ENCODE results near the gene FDX1.
A peak's percentile ranks its signal among the peaks of the same experiment; 100 is the strongest.

The FDX1 gene

DNA sequence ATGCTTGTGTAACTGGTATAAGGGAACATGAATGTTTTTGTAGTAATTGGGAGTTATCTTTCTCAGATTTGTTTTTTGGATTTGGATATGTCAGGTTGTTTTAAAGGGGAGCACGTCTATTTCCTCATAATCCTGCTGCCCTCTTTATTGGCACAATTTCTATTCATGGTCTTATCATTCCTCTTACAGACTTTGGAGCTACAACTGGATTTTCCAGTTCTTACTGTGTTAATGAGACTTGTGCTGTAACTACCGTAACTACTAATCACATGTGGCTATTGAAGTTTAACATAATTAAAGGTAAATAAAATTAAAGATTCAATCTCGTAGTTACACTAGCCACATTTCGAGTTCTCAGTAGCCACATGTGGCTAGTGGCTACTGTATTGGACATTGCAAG, 1.9 kb downstream of the FDX1 start:
- no peak for DNase-seq

DNA sequence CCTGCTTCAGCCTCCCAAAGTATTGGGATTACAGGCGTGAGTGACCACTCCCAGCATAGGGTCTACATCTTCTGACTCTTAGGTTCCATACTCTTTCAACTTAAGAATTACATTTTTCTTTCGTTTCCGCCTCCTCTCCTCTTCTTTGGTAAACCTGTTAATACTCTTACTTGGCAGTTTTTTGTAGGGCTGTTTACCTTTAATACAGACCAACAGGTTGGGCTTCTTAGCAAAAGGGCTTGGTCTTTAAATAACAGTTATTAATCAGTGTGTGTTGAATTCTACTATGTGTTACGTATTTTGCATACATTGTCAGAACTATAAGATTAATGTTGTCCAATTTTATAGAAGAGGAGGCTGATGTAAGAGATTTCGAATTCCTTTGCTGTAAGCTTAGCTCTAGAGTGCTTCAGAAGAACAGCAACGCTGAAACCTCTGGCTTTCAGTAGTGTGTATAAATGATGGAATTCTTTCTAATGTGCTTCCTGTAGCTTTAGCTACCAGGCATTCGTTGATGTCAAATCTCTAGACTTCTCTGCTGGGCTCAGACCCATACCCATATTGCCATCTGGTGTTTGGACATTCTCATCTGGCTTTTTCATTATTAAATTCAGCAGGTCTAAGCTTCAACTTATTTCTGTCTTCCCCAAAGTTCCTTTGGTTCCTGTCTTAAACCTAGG, 3.1 kb downstream of the FDX1 start:
- DNase-seq: no peak

DNA sequence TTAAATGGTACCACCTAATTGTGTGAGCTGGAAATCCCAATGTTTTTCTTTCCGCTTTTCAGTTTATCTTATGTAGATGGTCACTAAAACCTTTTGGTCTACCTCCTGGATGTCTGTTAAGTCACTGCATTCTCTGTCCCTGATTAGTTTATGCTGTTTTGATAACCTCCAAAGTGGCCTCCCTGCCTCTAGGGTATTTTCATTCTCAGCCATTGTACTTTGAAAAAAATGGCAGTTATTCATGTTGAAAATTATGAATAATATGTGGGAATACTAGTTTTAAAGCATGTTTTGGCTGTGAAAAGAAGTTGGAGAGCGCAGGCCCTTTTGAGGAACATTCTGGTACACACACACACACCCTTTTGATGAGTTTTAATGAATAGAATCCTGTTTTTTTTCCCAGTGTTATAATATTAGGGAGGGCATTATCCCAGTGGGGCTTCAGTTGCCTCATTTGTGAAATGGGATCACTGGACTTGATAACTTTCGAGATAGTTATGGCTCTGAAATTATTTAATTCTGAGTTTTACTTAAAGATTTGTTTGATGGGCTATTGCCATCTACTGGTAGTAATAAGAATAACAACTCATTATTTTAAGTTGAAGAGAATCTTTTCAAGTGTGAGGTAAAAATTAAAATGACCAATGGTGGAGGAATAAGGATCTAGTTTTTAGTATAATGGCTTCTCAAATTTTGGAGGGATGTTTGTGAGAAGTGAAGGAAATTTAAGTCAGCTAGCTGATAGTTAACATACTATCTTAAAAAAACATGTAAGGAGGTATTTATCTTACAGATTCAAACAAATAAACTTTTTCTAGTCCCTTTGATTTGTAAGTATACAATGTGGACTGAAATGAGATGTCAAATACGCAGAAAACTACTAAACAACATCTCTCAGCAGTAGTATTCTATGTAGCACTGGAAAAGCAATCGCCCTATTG, 3.9 kb downstream of the FDX1 start:
- no peak for DNase-seq

DNA sequence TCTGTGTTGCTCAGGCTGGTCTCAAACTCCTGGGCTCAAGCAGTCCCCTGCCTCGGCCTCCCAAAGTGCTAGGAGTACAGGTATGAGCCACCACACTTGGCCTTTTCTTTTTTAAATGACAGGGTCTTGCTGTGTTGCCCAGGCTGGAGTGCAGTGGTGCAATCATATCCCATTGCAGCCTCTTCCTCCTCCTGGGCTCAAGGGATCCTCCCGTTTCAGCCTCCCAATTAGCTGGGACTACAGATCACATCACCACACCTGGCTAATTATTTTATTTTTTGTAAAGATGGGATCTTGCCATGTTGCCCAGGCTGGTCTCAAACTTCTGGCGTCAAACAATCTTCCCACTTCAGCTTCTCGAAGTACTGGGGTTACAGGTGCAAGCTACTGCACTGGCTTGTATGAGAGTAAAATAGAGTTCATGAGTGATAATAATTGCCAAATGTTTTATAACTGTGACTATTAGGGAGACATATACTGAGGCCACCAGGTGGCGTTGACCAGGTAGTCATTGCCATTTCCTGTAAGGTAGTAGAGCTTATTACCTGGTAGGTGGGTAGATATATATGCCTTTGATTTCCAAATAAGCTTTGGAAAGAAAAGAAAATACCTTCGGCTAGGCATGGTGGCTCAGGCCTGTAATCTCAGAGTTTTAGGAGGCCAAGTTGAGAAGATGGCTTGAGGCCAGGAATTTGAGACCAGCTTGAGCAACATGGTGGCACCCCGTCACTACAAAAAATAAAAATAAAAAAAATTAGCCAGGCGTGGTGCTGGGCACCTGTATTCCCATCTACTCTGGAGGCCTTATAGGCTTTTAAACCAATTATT, 5.4 kb downstream of the FDX1 start:
- DNase-seq: no peak

DNA sequence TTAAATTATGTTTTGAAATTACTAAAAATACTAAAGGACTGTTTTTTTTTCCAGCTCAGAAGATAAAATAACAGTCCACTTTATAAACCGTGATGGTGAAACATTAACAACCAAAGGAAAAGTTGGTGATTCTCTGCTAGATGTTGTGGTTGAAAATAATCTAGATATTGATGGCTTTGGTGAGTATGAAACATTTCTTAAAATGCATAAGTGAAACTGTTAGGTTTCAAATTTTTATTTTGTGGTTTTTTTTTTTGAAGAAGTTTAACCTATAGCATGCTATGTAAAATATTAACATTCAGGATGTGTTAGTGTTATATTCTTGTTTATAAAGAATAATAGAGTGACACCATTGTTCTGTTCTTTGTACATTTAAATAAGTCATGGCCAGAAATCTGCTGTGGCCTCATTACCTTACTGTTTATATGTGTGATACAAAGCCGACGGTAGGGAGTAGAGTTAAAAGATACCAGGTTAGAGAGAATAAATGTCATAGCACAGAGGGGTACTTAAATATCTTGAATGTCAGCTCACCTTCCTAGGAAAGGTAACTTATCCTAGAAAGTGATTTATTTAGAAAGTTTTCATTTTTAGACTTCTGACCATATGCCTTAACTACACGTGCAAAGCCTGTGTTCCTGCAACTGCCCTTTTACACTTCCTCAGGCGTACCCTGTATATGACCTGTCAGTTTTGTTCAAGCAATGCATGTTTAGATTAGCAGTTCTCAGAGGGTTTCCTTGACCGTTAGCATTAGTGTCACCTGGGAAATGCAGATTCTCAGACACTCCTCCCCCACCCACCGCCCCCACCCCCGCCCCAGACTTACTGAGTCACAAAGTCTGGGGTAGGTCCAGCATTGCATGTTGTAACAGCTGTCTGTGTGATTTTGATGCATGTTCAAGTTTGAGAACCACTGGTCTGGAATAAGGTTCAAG, 6.3 kb downstream of the FDX1 start:
- DNase-seq: no peak

DNA sequence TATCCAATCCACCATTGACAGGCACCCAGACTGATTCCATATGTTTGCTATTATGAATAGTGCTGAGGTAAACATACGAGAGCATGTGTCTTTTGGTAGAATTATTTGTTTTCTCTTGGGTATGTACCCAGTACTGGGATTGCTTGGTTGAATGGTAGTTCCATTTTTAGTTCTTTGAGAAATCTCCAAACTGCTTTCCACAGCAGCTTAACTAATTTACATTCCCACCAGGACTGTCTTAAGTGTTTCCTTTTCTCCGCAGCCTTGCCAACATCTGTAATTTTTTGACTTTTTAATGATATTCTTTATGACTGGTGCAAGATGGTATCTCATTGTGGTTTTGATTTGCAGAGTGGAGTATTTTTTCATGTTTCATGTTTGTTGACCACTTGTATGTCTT, 8.3 kb downstream of the FDX1 start:
- DNase-seq: no peak

DNA sequence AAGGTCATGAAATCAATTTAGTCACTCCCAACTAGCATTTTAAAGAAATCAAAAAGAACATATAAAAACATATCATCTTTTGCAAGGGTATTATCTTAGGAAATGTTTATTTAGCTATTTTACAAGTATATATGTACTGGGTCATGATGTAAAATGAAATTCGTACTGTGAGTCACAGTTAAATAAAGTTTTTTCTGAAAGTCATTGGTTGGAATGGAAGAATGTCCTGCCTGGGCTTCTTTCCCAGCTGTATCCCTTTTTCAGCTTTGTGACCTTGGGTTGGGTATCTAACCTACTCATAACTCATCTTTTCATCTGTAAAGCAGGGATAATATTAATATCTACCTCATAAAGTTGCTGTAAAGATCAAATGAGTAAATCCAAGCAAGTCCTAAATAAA, 15.7 kb downstream of the FDX1 start:
- no peak for DNase-seq

DNA sequence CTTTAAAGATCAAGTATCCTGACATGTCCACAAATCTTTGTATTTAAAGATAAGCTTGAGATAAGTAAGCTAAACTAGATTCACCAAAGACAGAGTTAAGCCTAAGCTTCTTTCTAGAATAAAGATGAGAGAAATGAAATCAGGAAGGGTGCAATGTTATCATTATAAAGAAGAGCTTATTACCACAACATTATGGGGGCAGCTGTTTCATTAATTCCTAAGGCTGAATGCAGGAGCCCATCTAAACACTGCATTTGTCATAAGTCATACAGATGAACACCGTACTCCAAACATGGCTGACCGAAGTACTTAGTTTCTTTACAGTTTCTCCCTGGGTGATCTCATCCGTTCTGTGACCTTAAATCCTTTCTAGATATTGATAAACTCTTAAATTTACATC, 16.3 kb downstream of the FDX1 start:
- DNase-seq: no peak

DNA sequence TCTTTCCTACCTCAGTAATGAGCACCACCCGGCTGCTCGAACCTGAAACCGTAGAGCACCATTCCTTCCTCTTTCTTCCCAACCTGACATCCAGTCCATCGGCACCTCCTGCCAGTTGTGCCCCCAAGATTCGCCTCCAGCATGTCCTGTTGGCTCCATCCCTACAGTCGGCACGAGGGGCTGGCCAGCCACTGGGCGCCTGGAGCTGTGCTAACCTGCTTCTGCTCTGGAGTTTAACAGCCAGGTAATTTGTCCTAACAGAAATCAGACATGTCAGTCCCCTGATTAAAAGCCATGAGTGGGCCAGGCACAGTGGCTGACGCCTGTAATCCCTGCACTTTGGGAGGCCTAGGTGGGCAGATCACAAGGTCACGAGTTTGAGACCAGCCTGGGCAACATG, 16.8 kb downstream of the FDX1 start:
- DNase-seq: no peak

DNA sequence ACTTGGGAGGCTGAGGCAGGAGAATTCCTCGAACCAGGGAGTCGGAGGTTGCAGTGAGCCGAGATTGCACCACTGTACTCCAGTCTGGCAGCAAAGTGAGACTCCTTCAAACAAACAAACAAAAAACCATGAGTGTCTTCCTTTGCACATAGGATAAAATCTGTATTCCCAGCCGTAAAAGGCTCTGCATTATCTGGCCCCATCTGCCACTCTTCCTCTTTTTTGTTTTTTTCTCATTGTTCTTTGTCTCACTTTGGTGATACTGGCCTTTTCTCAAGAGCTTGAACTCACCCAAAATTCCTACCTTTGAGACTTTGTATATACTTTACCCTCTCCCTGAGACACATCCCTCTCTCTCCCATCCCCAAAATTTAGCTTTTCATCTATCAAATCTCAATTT, 17.6 kb downstream of the FDX1 start:
- no peak for DNase-seq

DNA sequence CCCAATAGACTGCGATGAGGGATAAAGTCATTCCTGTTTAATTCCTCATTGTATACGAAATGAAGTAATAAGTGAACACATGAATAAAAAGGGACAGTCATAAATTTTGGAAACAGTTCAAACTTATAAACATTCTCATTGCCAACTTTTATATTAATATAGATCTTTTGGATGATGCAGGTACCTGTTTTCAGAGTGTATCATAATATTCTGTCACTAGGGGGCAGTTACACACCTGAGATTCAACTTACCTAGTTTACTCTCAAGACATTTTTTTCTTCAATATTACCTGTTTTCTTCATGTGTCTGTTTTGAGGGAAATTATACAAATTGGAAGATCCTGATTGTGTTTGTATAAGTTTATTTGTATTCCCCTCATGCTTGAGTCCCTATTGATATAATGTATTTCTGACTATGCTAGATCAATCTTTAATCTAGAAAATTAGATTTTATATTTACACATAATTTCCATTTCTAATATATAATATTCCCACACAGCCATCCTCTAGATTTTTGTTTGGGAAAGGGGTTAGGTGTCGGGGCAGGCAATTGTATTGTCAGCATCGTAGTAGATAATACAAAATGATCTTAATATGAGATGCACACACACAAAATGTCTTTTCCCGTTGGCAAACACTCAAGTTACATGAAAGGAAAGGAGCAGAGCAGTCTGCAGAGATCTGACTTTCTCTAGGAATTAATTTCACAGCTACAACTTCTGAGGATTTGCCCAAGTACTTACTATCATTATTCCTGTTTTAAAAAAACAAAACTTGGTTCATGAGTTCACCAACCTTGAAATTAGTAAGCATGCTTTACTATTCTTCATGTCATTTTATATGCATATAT, 18.4 kb downstream of the FDX1 start:
- no peak for DNase-seq

DNA sequence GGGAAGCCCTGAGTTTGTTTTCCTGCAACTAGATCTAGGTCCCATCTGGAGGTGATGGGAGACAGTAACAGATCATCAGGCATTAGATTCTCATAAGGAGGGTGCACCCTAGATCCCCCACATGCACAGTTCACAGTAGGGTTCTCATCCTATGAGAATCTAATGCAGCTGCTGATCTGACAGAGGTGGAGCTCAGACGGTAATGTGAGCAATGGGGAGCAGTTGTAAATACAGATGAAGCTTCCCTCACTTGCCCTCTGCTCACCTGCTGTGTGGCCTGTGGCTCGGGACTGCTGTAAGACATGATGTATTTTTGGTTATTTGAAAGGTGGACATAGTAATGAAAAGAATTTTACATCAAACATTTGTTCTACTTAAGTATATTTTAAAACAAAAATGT, 20.5 kb downstream of the FDX1 start:
- DNase-seq: no peak

DNA sequence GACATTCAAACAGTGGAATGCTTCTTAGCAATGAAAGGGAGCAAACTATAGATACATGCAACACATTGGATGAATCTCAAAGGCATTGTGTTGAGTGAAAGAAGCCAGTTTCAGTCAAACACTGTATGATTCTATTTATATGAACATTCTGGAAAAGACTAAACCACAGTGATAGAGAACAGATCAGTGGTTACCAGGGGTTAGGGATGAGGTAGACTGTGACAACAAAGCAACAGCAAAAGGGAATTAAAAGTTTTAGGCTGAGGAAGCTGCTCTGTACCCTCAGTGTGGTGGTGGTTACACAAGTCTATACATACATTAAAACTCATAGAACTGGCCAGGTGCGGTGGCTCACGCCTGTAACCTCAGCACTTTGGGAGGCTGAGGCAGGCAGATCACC, 23.0 kb downstream of the FDX1 start:
- no peak for DNase-seq

DNA sequence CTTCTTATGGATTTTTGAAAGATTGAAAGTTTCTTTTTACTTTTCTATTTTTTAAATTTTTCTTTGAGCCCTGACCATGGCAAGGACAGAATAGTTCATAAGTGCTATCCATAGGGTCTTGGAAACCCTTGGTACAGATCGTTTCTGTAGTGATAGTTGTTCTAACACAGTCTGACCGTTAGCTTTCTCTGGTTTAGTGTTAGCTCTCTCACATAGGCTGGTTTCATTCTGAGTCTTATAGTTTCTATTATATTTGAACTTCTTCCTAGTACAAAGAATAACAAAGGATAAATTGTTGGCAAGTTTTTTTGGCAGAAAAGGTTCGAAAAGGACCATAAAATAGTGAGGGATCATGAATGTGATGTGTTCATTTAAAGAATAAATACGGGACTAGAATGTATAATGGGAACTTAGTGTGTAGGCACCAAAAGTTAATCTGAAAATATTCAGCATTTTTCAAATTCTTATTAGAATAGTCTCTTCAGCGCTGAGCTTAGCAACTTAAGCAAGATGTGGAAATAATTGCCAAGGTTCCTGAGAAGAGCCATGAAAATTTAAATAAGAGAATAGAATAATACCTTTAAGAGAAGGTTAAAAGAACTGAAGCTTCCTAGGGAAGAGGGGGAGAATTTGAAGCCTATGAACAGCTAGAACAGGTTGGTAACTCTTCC, 24.1 kb downstream of the FDX1 start:
- no peak for DNase-seq

DNA sequence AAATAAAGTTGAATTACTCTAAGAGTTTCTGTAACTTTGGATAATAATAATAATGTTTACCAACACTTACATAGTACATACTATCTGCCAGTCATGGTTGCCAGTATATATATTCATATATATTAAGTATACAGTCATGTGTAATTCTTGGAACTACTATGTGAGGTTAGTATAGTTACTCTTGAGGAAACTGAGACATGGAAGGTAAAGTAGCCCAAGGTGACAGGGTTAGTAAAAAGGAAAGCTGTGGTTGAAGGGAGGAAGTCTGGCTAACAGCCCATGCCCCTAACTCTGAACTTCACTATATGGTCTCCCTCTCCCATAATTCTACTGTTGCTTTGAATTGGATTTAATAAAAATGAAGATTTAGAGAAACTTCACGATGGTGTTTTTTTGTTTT, 24.9 kb downstream of the FDX1 start:
- DNase-seq: no peak

DNA sequence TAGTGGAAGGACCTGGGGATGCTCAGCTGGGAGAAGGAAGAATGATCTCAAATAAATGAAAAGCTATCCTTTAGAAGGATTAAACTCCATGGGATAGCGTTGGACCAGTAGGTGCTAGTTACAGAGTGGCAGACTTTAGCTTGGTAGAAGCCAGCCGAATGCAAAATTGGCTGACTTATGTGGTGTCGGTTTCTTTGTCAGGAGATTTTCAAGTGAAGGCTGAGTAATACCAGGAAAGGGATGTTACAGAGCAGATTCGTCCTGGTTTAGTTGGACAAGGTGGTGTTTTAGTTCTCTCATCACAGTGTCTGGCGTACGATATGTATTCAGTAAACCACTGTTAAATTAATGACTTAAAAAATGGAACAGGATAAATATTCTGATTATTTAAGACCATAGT, 26.0 kb downstream of the FDX1 start:
- no peak for DNase-seq

DNA sequence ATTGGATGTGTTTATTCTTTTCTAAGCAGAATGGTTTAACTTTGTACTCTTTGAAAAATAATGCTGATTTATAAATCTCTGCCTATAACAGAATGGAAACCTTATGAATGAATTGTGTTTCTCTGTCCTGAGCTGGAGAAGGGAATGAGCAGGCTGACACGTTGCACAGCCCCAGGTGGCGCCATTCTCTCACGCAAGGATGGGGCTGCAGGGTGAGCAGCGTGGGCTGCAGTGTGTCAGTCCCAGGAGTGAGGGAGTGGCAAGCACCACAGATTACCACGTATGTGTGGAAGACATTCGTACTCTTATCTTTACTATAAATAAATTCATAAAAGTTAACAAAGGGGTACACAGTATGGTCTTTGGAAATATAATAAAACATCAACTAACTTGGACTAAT, 33.4 kb downstream of the FDX1 start:
- DNase-seq: peak; percentile 16

DNA sequence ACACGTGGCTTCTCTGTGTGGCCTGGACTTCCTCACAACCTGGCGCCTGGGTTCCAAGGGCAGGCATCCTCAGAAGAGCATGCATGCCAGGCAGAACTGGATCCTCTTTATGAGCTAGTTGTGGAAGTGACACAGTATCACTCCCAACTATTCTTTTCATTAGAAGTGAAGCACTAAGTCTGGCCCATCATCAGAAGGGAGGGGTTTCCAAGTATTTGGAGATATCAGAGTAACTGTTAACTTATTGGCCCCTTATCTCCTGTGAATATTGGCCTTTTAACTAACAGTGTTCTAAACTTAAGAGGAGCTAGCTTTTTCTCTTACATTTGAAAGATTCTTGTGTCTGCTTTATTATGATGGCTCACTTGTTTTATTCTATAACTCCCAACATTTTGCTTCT, 35.5 kb downstream of the FDX1 start:
- DNase-seq: no peak

DNA sequence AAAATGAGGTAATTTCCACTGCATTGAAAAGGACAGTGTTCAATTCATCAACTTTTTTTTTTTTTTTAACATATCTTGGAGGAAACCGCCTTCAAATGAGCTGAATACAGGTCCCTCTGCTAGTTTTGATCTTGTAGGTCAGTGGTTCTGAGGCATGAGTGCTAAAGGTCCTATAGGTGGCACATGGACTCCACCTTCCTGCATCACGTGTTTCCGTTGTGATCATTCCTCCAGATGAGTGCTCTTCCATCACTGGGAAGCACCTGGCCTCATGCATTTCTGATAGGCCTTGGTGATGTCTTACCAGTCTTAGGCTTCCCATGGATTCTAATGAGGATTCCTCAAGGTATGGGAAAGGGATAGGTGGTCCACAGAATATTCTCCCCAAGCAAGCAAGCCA, 37.8 kb downstream of the FDX1 start:
- no peak for DNase-seq

DNA sequence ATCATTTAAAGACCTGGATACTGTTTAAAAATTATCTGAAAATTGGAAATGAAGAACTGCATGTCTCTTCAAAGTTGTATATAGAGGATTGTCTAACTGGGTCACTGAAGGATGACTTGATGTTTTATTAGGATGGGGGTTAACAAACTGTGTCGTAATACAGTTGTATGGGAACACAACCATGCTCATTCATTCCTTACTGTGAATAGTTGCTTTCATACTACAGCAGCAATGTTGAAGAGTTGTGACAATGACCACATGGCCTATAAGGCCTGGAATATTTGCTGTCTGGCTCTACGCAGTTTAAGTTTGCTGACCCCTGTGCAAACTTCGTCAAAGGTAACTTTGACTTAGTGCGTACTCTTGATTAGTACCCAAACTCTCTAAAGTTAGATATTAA, 38.4 kb downstream of the FDX1 start:
- no peak for DNase-seq

DNA sequence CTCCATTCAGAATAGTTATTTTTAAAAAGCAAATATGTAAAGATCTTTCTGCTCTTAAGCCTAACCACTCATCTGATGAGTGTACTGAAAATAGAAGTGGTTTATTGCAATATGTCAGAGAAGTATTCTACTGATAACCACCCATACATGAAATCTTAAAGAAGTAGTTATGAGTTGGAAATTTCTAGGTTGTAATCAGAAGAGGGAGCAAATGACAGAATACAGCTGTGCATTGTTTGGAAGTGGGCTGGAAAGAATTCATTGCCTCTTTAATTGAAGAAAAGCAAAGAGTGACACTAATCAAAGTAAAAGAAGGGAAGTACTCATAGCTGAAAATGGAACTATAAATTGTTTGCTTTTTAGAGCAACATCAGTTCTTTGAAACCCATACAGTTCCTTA, 39.4 kb downstream of the FDX1 start:
- no peak for DNase-seq

Data from activated naive CD4-positive, alpha-beta T cell treated with anti-CD3 and anti-CD28 coated beads, Interleukin-2, amount 50 U/mL, for 16 hours (primary cell).